Islet precursor cell (in vitro differentiated cells): ENCODE data around the gene KCNN3.

Experiments used
- DNase-seq: peaks from one replicate; pipeline ENCODE4 v3.0.0-alpha.2; 2018

KCNN3 gene

GRCh38 chr1:154745750-154746425 lies 124.2 kb downstream of the KCNN3 start:
- DNase-seq, result peak; percentile 27

- peak; percentile 24 for DNase-seq
Measured at GRCh38 chr1:154745286-154745731, 124.8 kb downstream of the KCNN3 start.

GRCh38 chr1:154744352-154745035 lies 125.6 kb downstream of the KCNN3 start:
- peak; percentile 26 for DNase-seq

- peak; percentile 9 for DNase-seq
Measured at GRCh38 chr1:154743526-154744036, 126.5 kb downstream of the KCNN3 start.

GRCh38 chr1:154742606-154743005 lies 127.5 kb downstream of the KCNN3 start:
- peak; percentile 30 for DNase-seq

GRCh38 chr1:154741741-154742495 lies 128.2 kb downstream of the KCNN3 start:
- peak; percentile 87 for DNase-seq

GRCh38 chr1:154741327-154741726 lies 128.8 kb downstream of the KCNN3 start:
- peak; percentile 7 for DNase-seq

GRCh38 chr1:154739654-154740053 lies 130.4 kb downstream of the KCNN3 start:
- DNase-seq, result peak; percentile 29

GRCh38 chr1:154736841-154737240 lies 133.2 kb downstream of the KCNN3 start:
- DNase-seq, result no peak

GRCh38 chr1:154735804-154736168 lies 134.3 kb downstream of the KCNN3 start:
- no peak for DNase-seq

GRCh38 chr1:154735061-154735803 lies 134.8 kb downstream of the KCNN3 start:
- DNase-seq, result no peak

- no peak for DNase-seq
Measured at GRCh38 chr1:154733621-154734020, 136.5 kb downstream of the KCNN3 start.

- no peak for DNase-seq
Measured at GRCh38 chr1:154730986-154731489, 139.0 kb downstream of the KCNN3 start.

- no peak for DNase-seq
Measured at GRCh38 chr1:154730259-154730658, 139.8 kb downstream of the KCNN3 start.

- DNase-seq, result no peak
Measured at GRCh38 chr1:154729577-154729976, 140.5 kb downstream of the KCNN3 start.

GRCh38 chr1:154729031-154729442 lies 141.0 kb downstream of the KCNN3 start:
- no peak for DNase-seq

GRCh38 chr1:154726896-154727753 lies 143.0 kb downstream of the KCNN3 start:
- DNase-seq, result no peak

GRCh38 chr1:154726443-154726842 lies 143.6 kb downstream of the KCNN3 start:
- no peak for DNase-seq

GRCh38 chr1:154725865-154726264 lies 144.2 kb downstream of the KCNN3 start:
- no peak for DNase-seq

GRCh38 chr1:154720328-154721297 lies 149.5 kb downstream of the KCNN3 start:
- DNase-seq, result no peak
